Activated naive CD4-positive, alpha-beta T cell treated with anti-CD3 and anti-CD28 coated beads, Interleukin-2, amount 50 U/mL, for 24 hours (primary cell): ENCODE measurements around the gene MUC12.
"Not testable (repeated sequence)": the region's sequence is repeated elsewhere in the genome, so short reads cannot be mapped to it uniquely, and the experiment has no call there.

Source experiments
- H3K27ac Mint-ChIP-seq: one replicate; pipeline ENCODE4 v1.8.0; 2021; ENCODE audit warnings: mild to moderate bottlenecking, mixed read lengths
- H3K27me3 Mint-ChIP-seq: one replicate; pipeline ENCODE4 v1.8.0; 2021; ENCODE audit warnings: mixed read lengths
- H3K36me3 Mint-ChIP-seq: one replicate; pipeline ENCODE4 v1.8.0; 2021; ENCODE audit warnings: mixed read lengths
- H3K4me1 Mint-ChIP-seq: one replicate; pipeline ENCODE4 v1.8.0; 2021; ENCODE audit warnings: mixed read lengths
- H3K4me3 Mint-ChIP-seq: one replicate; pipeline ENCODE4 v1.8.0; 2021; ENCODE audit warnings: mild to moderate bottlenecking, mixed read lengths
- H3K9me3 Mint-ChIP-seq: one replicate; pipeline ENCODE4 v1.8.0; 2021; ENCODE audit warnings: mixed read lengths

Gene MUC12

GRCh38 chr7:100999334-100999733 lies 30.0 kb downstream of the MUC12 start:
- not testable (repeated sequence) for H3K4me1 Mint-ChIP-seq, H3K36me3 Mint-ChIP-seq, H3K27me3 Mint-ChIP-seq, H3K4me3 Mint-ChIP-seq, H3K27ac Mint-ChIP-seq, H3K9me3 Mint-ChIP-seq

- H3K27ac Mint-ChIP-seq, H3K4me1 Mint-ChIP-seq, H3K27me3 Mint-ChIP-seq, H3K9me3 Mint-ChIP-seq, H3K4me3 Mint-ChIP-seq, H3K36me3 Mint-ChIP-seq: not testable (repeated sequence)
These were observed 30.7 kb downstream of the MUC12 start for GRCh38 chr7:101000025-101000424.

GRCh38 chr7:101002333-101002732 lies 33.0 kb downstream of the MUC12 start:
- H3K4me3 Mint-ChIP-seq, H3K27ac Mint-ChIP-seq, H3K36me3 Mint-ChIP-seq, H3K4me1 Mint-ChIP-seq, H3K27me3 Mint-ChIP-seq, H3K9me3 Mint-ChIP-seq: not testable (repeated sequence)

DNA sequence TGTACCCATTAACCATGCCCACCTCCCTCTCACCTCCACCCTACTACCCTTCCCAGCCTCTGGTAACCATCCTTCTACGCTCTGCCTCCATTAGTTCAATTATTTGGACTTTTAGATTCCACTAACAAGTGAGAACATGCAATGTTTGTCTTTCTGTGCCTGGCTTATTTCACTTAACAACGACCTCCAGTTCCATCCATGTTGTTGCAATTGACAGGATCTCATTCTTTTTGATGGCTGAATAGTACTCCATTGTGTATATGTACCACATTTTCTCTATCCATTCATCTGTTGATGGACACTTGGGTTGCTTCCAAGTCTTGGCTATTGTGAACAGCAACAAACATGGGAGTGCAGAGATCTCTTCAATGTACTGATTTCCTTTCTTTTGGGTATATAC lies 38.0 kb downstream of the MUC12 start:
- H3K36me3 Mint-ChIP-seq, H3K4me3 Mint-ChIP-seq, H3K9me3 Mint-ChIP-seq, H3K4me1 Mint-ChIP-seq, H3K27ac Mint-ChIP-seq, H3K27me3 Mint-ChIP-seq: not testable (repeated sequence)

DNA sequence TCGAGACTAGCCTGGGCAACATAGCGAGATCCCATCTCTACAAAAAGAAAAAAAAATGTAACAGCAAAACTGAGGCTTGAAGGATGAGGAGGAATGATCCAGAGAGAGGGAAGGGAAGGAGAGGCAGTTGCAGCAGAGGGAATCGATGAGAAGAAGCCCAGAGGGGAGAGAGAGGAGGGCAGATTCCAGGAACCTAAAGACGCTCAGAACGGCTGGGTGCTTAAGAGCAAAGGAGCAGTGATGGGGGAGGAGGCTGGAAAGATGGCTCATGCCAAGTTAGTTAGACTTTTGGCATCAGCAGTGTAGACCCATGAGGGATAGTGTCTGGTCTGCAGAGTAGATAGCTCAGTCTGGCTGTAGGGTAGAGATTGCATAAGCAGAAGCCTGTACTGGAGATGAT lies 40.3 kb downstream of the MUC12 start:
- peaks cover 3% of the 10 kb centered on the region for H3K36me3 Mint-ChIP-seq
- no peak overlapping the region for H3K4me3 Mint-ChIP-seq
- no peak overlapping the region for H3K27ac Mint-ChIP-seq
- H3K27me3 Mint-ChIP-seq, result no peaks in the 10 kb centered on the region
- H3K4me1 Mint-ChIP-seq, result no peaks in the 10 kb centered on the region
- H3K9me3 Mint-ChIP-seq, result no peaks in the 10 kb centered on the region

GRCh38 chr7:101012931-101013330 lies 43.6 kb downstream of the MUC12 start:
- Mint-ChIP-seq H3K27ac (no peak overlapping the region), H3K4me3 (no peak overlapping the region), H3K36me3 (peaks cover 3% of the 10 kb centered on the region), H3K27me3 (no peaks in the 10 kb centered on the region), H3K9me3 (no peaks in the 10 kb centered on the region), H3K4me1 (peaks cover 7% of the 10 kb centered on the region)

DNA sequence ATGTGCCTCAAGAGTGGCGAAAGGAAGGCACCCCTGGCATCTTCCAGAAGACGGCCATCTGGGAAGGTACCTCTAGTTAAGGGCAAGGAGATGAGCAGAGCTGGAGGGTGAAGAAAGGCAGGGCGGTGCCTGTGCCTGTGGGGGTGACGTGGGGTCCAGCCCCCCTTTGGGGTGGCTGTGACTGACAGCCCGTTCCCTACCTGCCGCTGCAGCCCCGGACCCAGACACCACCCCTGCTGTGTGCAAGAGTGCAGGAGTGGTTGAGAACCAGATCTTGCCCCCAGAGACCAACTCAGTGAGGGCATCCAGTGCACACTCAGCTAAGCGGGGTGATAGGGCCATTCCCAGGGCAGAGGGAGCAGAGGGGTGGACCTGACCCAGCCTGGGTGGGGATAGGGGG lies 46.3 kb downstream of the MUC12 start:
- H3K4me3 Mint-ChIP-seq, result peak overlapping the region; percentile 0
- H3K27ac Mint-ChIP-seq, result no peak overlapping the region
- no peaks in the 10 kb centered on the region for H3K36me3 Mint-ChIP-seq
- H3K9me3 Mint-ChIP-seq, result no peaks in the 10 kb centered on the region
- no peaks in the 10 kb centered on the region for H3K27me3 Mint-ChIP-seq
- H3K4me1 Mint-ChIP-seq, result peaks cover 13% of the 10 kb centered on the region

- peak overlapping the region; percentile 85 for H3K4me3 Mint-ChIP-seq
- no peaks in the 10 kb centered on the region for H3K9me3 Mint-ChIP-seq
- H3K27me3 Mint-ChIP-seq, result peaks cover 7% of the 10 kb centered on the region
- no peaks in the 10 kb centered on the region for H3K36me3 Mint-ChIP-seq
- H3K27ac Mint-ChIP-seq, result peak overlapping the region; percentile 38
- H3K4me1 Mint-ChIP-seq, result peaks cover 13% of the 10 kb centered on the region
These were observed 47.9 kb downstream of the MUC12 start for GRCh38 chr7:101017064-101017777.

DNA sequence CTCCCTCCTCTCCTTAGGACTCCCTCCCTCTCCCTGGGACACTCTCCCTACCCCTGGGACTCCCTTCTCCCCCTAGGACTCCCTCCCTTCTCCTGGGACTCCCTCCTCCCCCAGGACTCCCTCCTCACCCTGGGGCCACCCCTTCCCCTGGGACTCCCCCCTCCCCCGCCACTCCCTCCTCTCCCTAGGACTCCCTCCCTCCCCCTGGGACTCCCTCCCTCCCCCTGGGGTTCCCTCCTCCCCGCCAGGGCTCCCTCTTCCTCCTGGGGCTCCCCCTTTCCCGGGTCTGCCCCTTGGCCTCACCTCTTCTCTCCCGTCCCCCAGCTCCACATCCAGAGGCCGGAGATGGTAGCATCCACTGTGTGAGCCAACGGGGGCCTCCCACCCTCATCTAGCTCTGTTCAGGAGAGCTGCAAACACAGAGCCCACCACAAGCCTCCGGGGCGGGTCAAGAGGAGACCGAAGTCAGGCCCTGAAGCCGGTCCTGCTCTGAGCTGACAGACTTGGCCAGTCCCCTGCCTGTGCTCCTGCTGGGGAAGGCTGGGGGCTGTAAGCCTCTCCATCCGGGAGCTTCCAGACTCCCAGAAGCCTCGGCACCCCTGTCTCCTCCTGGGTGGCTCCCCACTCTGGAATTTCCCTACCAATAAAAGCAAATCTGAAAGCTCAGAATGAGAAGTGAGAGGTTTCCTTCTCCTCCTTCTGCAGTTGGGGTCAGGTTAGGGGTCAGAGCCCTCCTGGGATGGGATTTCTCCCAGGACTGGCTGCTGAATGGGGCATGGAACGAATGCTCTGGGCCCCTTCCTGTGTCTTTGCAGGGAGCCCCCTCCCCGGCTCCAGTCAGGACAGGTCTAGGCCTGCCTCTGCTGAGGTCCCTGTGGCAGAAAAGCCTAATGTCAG lies 49.2 kb downstream of the MUC12 start:
- no peaks in the 10 kb centered on the region for H3K36me3 Mint-ChIP-seq
- H3K9me3 Mint-ChIP-seq, result no peaks in the 10 kb centered on the region
- peaks cover 7% of the 10 kb centered on the region for H3K27me3 Mint-ChIP-seq
- H3K4me3 Mint-ChIP-seq, result peak overlapping the region; percentile 33
- no peak overlapping the region for H3K27ac Mint-ChIP-seq
- peaks cover 13% of the 10 kb centered on the region for H3K4me1 Mint-ChIP-seq

DNA sequence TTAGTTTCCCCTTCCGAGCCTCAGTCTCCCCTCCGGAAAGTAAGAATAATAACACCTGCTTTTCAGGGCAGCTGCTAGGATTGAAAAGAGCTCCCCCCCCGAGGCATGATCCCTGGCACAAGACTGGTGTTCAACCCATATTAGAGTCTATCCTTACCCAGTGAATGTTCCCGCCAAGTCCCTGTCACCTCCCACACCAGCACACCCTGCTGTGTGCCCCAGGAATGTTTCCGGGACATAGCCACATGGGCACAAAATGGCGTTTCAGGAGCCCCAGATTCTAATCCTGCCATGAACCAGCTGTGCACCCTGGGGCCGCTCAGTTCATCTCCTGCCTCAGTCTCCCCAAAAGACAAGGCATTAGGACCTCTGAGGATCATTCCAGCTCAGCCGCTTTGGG lies 51.1 kb downstream of the MUC12 start:
- Mint-ChIP-seq H3K27ac (no peak overlapping the region), H3K4me3 (no peak overlapping the region), H3K36me3 (no peaks in the 10 kb centered on the region), H3K27me3 (peaks cover 8% of the 10 kb centered on the region), H3K9me3 (no peaks in the 10 kb centered on the region), H3K4me1 (peaks cover 13% of the 10 kb centered on the region)

- Mint-ChIP-seq H3K9me3 (no peaks in the 10 kb centered on the region), H3K36me3 (no peaks in the 10 kb centered on the region), H3K27ac (no peak overlapping the region), H3K4me1 (peaks cover 8% of the 10 kb centered on the region), H3K27me3 (peaks cover 8% of the 10 kb centered on the region), H3K4me3 (no peak overlapping the region)
These were observed 52.3 kb downstream of the MUC12 start for GRCh38 chr7:101021703-101022102.

DNA sequence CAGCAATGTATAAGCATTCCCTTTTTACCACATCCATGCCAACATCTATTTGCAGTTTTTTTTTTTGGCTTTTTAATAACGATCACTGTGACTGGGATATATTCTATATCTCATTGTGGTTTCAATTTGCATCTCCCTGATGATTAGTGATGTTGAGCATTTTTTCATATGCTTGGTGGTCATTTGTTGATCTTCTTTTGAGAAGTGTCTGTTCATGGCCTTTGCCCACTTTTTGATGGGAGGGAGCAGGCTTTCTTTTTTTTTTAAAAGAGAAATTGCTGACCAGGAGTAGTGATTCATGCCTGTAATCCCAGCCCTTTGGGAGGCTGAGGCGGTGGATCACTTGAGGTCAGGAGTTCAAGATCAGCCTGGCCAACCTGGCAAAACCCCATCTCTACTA lies 54.5 kb downstream of the MUC12 start:
- Mint-ChIP-seq H3K4me3 (no peak overlapping the region), H3K4me1 (peaks cover 1% of the 10 kb centered on the region), H3K36me3 (no peaks in the 10 kb centered on the region), H3K27me3 (peaks cover 8% of the 10 kb centered on the region), H3K27ac (no peak overlapping the region), H3K9me3 (no peaks in the 10 kb centered on the region)

DNA sequence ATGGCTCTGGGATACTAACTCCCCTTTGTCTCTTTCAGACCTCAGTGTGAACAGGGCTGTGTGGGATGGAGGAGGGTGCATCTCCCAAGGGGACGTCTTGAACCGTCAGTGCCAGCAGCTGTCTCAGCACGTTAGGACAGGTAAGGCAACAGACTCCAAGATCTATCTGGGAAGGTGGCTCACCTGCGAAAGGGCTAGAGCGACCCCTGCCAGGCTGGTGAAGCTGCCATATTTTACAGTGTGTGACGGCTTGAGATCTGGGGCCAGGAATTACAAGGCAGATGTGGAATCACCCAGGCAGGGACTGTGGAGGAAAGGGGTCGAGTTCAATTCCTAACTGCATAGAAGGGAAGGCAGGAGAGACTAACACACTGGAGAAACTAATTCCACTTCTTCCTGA lies 61.7 kb downstream of the MUC12 start:
- H3K9me3 Mint-ChIP-seq, result no peaks in the 10 kb centered on the region
- no peak overlapping the region for H3K4me3 Mint-ChIP-seq
- H3K36me3 Mint-ChIP-seq, result no peaks in the 10 kb centered on the region
- H3K4me1 Mint-ChIP-seq, result no peaks in the 10 kb centered on the region
- H3K27me3 Mint-ChIP-seq, result peaks cover 3% of the 10 kb centered on the region
- no peak overlapping the region for H3K27ac Mint-ChIP-seq

DNA sequence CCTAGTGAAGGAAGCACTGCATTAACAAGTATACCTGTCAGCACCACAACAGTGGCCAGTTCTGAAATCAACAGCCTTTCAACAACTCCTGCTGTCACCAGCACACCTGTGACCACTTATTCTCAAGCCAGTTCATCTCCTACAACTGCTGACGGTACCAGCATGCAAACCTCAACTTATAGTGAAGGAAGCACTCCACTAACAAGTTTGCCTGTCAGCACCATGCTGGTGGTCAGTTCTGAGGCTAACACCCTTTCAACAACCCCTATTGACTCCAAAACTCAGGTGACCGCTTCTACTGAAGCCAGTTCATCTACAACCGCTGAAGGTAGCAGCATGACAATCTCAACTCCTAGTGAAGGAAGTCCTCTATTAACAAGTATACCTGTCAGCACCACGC lies 66.6 kb downstream of the MUC12 start:
- Mint-ChIP-seq H3K36me3 (no peaks in the 10 kb centered on the region), H3K27me3 (peaks cover 9% of the 10 kb centered on the region), H3K4me3 (no peak overlapping the region), H3K4me1 (no peaks in the 10 kb centered on the region), H3K27ac (no peak overlapping the region), H3K9me3 (no peaks in the 10 kb centered on the region)

GRCh38 chr7:101041283-101041682 lies 71.9 kb downstream of the MUC12 start:
- not testable (repeated sequence) for H3K4me1 Mint-ChIP-seq, H3K27ac Mint-ChIP-seq, H3K9me3 Mint-ChIP-seq, H3K4me3 Mint-ChIP-seq, H3K36me3 Mint-ChIP-seq
- peaks cover 11% of the 10 kb centered on the region for H3K27me3 Mint-ChIP-seq

GRCh38 chr7:101058355-101058754 lies 89.0 kb downstream of the MUC12 start:
- Mint-ChIP-seq H3K27me3 (peaks cover 28% of the 10 kb centered on the region), H3K36me3 (no peaks in the 10 kb centered on the region), H3K9me3 (no peaks in the 10 kb centered on the region), H3K4me1 (peaks cover 6% of the 10 kb centered on the region), H3K4me3 (no peak overlapping the region), H3K27ac (no peak overlapping the region)
